GM12878 (cell line): Measurements from ENCODE around the gene C1orf87. TPM values are rescaled to one million over a fixed set of nuclear protein-coding genes. Genes with fewer than 3 reads are reported as not detected.

Experiments used
- ATAC-seq: fragments of 200-7000 bp; cut with Tn5 transposase; 3 replicates; pipeline ENCODE4 v1.9.1; 2020; ENCODE audit warnings: mild to moderate bottlenecking, moderate library complexity
- BruUV-seq: library from RNA; stranded (reverse); fragments of 400-500 nt; replicated peaks from 2 replicates; lab custom pipeline; 2021; lab: Mats Ljungman, UMichigan
- CTCF ChIA-PET: fragments of 300-600 bp; sonication (Branson Sonifier 250); formaldehyde crosslinking; extraction: SDS; loops from one replicate; lab custom pipeline; 2021; ENCODE audit warnings: inconsistent platforms; lab: Yijun Ruan, JAX
- POLR2A ChIA-PET: fragments of 350-600 bp; formaldehyde crosslinking; extraction: SDS; loops from one replicate; lab custom pipeline; 2021; ENCODE audit warnings: inconsistent platforms; lab: Charles Lee
- RAD21 ChIA-PET: fragments of 300-600 bp; sonication (Branson Sonifier 250); formaldehyde crosslinking; loops from one replicate; lab custom pipeline; 2023; ENCODE audit warnings: antibody characterized with exemption; ENCODE audit not compliant: unreplicated experiment; lab: Charles Lee
- SMC1A ChIA-PET: fragments of 300-600 bp; sonication (Branson Sonifier 250); formaldehyde crosslinking; loops from one replicate; lab custom pipeline; 2023; ENCODE audit not compliant: unreplicated experiment, uncharacterized antibody; lab: Charles Lee
- DNase-seq: peaks from one replicate; pipeline ENCODE4 v3.0.0-alpha.2; 2011; ENCODE audit warnings: low read depth, low spot score
- FAIRE-seq: peaks from 3 replicates; lab custom pipeline; 2011; peaks lifted over from hg19 to GRCh38; lab: Jason Lieb, UNC
- H2AFZ ChIP-seq: 2 replicates; pipeline ENCODE4 v1.6.0; 2011; ENCODE audit warnings: low read depth, low read length, control low read depth; ENCODE audit not compliant: control insufficient read depth
- H3K27ac ChIP-seq: 2 replicates; pipeline ENCODE4 v1.5.1; 2011; ENCODE audit warnings: control low read depth; ENCODE audit not compliant: control insufficient read depth, insufficient read depth
- H3K27me3 ChIP-seq, 2 experiments: replicated peaks in 1 of 2; 2 replicates each; pipeline versions ENCODE4 v1.6.0 to v1.6.1; 2011; ENCODE audit warnings: low read length in 1 of 2; ENCODE audit not compliant: control insufficient read depth in 2 of 2, insufficient read depth in 2 of 2
- H3K36me3 ChIP-seq, 2 experiments: 2 replicates each; pipeline ENCODE4 v1.5.1; 2011; ENCODE audit warnings: low read length in 1 of 2; ENCODE audit not compliant: control insufficient read depth in 2 of 2, insufficient read depth in 2 of 2
- H3K4me1 ChIP-seq: 2 replicates; pipeline ENCODE4 v1.6.1; 2011; ENCODE audit warnings: mild to moderate bottlenecking, low read length, moderate library complexity, mixed read lengths; ENCODE audit not compliant: control insufficient read depth, insufficient read depth
- H3K4me2 ChIP-seq: 2 replicates; pipeline ENCODE4 v1.6.0; 2011; ENCODE audit warnings: control low read depth; ENCODE audit not compliant: control insufficient read depth, insufficient read depth
- H3K4me3 ChIP-seq: fragments of 200-600 bp; sonication (generic); 2 replicates; pipeline ENCODE4 v1.5.1; 2016
- H3K79me2 ChIP-seq: 2 replicates; pipeline ENCODE4 v1.6.0; 2011; ENCODE audit warnings: low read length; ENCODE audit not compliant: control insufficient read depth, insufficient read depth
- H3K9ac ChIP-seq: 2 replicates; pipeline ENCODE4 v1.8.0; 2011; ENCODE audit warnings: low read length, control low read depth, mixed read lengths; ENCODE audit not compliant: control insufficient read depth, insufficient read depth
- H3K9me3 ChIP-seq: replicated peaks from 3 replicates; pipeline ENCODE4 v1.5.1; 2011; ENCODE audit warnings: mild to moderate bottlenecking, low read length; ENCODE audit not compliant: control insufficient read depth, insufficient read depth
- H4K20me1 ChIP-seq: 2 replicates; pipeline ENCODE4 v1.6.0; 2011; ENCODE audit not compliant: control insufficient read depth, insufficient read depth
- EZH2 ChIP-seq: IDR thresholded peaks from 2 replicates; pipeline ENCODE4 v1.6.1; 2012; ENCODE audit warnings: low read depth, mild to moderate bottlenecking, control low read depth, inconsistent platforms, low read length, borderline replicate concordance; ENCODE audit not compliant: control insufficient read depth
- HDAC2 ChIP-seq: fragments of 200-600 bp; sonication (generic); IDR thresholded peaks from 2 replicates; pipeline ENCODE4 v1.6.1; 2017
- HDGF ChIP-seq: fragments of 450-650 bp; IDR thresholded peaks from 2 replicates; pipeline ENCODE4 v1.6.1; 2016; ENCODE audit warnings: antibody characterized with exemption
- IKZF1 ChIP-seq: fragments of 450-650 bp; conservative IDR thresholded peaks from 2 replicates; pipeline ENCODE4 v1.6.1; 2017; ENCODE audit warnings: antibody characterized with exemption, mild to moderate bottlenecking
- POLR2AphosphoS2 ChIP-seq: IDR thresholded peaks from 2 replicates; pipeline ENCODE4 v1.6.1; 2011; ENCODE audit warnings: low read depth, mild to moderate bottlenecking, low read length, improper control_type of control experiment, moderate library complexity
- POU2F2 ChIP-seq: IDR thresholded peaks from 3 replicates; pipeline ENCODE4 v1.6.1; 2011; ENCODE audit warnings: low read depth, mild to moderate bottlenecking, low read length, borderline replicate concordance
- RAD21 ChIP-seq: IDR thresholded peaks from 2 replicates; pipeline ENCODE4 v1.6.1; 2011; ENCODE audit warnings: mild to moderate bottlenecking, low read depth, low read length, moderate library complexity; ENCODE audit not compliant: insufficient read depth
- RB1 ChIP-seq: fragments of 450-650 bp; formaldehyde crosslinking; IDR thresholded peaks from 2 replicates; pipeline ENCODE4 v1.6.1; 2017; ENCODE audit warnings: mild to moderate bottlenecking, borderline replicate concordance
- SP1 ChIP-seq: IDR thresholded peaks from one replicate; pipeline ENCODE4 v1.6.1; 2011; ENCODE audit warnings: low read depth, low read length
- SREBF1 ChIP-seq: IDR thresholded peaks from 2 replicates; pipeline ENCODE4 v1.6.1; 2012; ENCODE audit warnings: mild to moderate bottlenecking, low read length
- WRNIP1 ChIP-seq: IDR thresholded peaks from 2 replicates; pipeline ENCODE4 v1.6.1; 2011; ENCODE audit warnings: low read depth, low read length, improper control_type of control experiment, borderline replicate concordance
- YY1 ChIP-seq: IDR thresholded peaks from 2 replicates; pipeline ENCODE4 v1.6.1; 2011; ENCODE audit warnings: low read depth, mild to moderate bottlenecking, low read length
- WGBS: methylation state at CpG from one replicate; pipeline ENCODE4 v1.1.6; 2016; ENCODE audit warnings: low lambda C conversion rate; ENCODE audit not compliant: insufficient replicate concordance, insufficient coverage; ENCODE audit errors: missing lambda C conversion rate; 5-methylcytosine and 5-hydroxymethylcytosine counted together
- in situ Hi-C: fragments of 300-500 bp; cut with MboI; formaldehyde crosslinking; loops from 9 replicates; pipeline ENCODE4 v1.14.3; 2018; ENCODE audit warnings: mixed read lengths
- intact Hi-C: fragments of 100-400 bp; cut with micrococcal nuclease; formaldehyde crosslinking; loops from one replicate; pipeline ENCODE4 v1.14.2; 2022; ENCODE audit not compliant: unreplicated experiment
- polyA plus RNA-seq, 11 experiments: library from polyadenylated mRNA; depleted of rRNA in 4 of 11; unstranded in 6 of 11; stranded (reverse) in 5 of 11; fragments of >200 nt; fragmentation: Nextera tagmentation in 4 of 11; fragmentation: Illumina TruSeq in 1 of 11; extraction: Ambion mirVana in 4 of 11; extraction: Trizol in 1 of 11; gene quantifications; 1 replicate in 1 of 11; 2 replicates in 10 of 11; pipeline versions ENCODE4 v1.2.1 to v1.2.3, GENCODE V29; 2011 to 2016; ENCODE audit warnings: inconsistent platforms in 2 of 11, missing spikeins in 2 of 11, low read depth in 1 of 11
- total RNA-seq, 4 experiments: library from RNA; depleted of rRNA in 3 of 4; stranded (reverse); fragments of >200 nt in 3 of 4; fragmentation: Illumina TruSeq in 1 of 4; extraction: Trizol in 1 of 4; gene quantifications; 2 replicates each; pipeline versions ENCODE4 v1.2.1 to v1.2.3, GENCODE V29; 2013 to 2021
- TF ChIP-seq, protein P1 (sequence below): fragments of 450-650 bp; IDR thresholded peaks from 2 replicates; pipeline ENCODE4 v1.6.1; 2017; ENCODE audit warnings: antibody characterized with exemption, mild to moderate bottlenecking, moderate library complexity
- TF ChIP-seq, protein P2 (sequence below): fragments of 150-350 bp; IDR thresholded peaks from 2 replicates; pipeline ENCODE4 v1.6.1; 2016; ENCODE audit warnings: low read depth, low read length
- TF ChIP-seq, protein P3 (sequence below): fragments of 450-650 bp; IDR thresholded peaks from 2 replicates; pipeline ENCODE4 v1.6.1; 2014; ENCODE audit warnings: mild to moderate bottlenecking

Gene C1orf87
- total and polyA plus RNA-seq, 10 of the 15 experiments (the other 5 are each of a cell fraction or from before 2014, with no cell fraction given) = not detected

DNA sequence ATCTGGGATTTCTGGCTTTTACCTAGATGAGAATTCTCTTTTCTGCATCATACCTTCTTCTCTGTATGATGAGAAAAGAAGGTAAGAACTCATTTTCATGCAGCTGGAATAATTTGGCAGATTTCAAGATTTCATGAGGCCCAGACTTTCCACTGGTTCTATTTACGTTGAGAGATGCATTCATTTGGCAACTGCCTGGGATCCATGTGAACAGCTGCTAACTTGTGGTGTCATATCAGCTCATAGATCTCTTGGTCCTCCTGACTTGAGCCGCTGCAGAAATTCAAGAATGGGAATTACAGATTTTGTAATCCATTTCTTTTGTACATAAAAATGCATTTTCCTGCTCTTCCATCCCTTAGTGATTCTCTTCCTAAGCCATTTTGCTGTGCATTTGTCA, 17.1 kb upstream of the C1orf87 start:
- FAIRE-seq = no peak
- Histone ChIP-seq H3K9me3 (no peaks in the 10 kb centered on the region), H3K4me1 (no peaks in the 10 kb centered on the region), H3K27ac (no peak overlapping the region), H3K36me3 (no peaks in the 10 kb centered on the region), H3K9ac (no peak overlapping the region), H3K27me3 (no peaks in the 10 kb centered on the region), H4K20me1 (no peaks in the 10 kb centered on the region), H2AFZ (no peak overlapping the region), H3K79me2 (no peaks in the 10 kb centered on the region), H3K4me3 (no peak overlapping the region), H3K4me2 (no peak overlapping the region)
- TF ChIP-seq RAD21 = no peak
- no peak for TF ChIP-seq HDAC2
- TF ChIP-seq YY1 = no peak
- TF ChIP-seq, protein P1, sequence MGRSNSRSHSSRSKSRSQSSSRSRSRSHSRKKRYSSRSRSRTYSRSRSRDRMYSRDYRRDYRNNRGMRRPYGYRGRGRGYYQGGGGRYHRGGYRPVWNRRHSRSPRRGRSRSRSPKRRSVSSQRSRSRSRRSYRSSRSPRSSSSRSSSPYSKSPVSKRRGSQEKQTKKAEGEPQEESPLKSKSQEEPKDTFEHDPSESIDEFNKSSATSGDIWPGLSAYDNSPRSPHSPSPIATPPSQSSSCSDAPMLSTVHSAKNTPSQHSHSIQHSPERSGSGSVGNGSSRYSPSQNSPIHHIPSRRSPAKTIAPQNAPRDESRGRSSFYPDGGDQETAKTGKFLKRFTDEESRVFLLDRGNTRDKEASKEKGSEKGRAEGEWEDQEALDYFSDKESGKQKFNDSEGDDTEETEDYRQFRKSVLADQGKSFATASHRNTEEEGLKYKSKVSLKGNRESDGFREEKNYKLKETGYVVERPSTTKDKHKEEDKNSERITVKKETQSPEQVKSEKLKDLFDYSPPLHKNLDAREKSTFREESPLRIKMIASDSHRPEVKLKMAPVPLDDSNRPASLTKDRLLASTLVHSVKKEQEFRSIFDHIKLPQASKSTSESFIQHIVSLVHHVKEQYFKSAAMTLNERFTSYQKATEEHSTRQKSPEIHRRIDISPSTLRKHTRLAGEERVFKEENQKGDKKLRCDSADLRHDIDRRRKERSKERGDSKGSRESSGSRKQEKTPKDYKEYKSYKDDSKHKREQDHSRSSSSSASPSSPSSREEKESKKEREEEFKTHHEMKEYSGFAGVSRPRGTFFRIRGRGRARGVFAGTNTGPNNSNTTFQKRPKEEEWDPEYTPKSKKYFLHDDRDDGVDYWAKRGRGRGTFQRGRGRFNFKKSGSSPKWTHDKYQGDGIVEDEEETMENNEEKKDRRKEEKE = no peak
- no peak for TF ChIP-seq HDGF
- no peak for TF ChIP-seq POLR2AphosphoS2
- no peak for TF ChIP-seq EZH2
- TF ChIP-seq SP1 = no peak
- no peak for TF ChIP-seq IKZF1
- TF ChIP-seq, protein P2, sequence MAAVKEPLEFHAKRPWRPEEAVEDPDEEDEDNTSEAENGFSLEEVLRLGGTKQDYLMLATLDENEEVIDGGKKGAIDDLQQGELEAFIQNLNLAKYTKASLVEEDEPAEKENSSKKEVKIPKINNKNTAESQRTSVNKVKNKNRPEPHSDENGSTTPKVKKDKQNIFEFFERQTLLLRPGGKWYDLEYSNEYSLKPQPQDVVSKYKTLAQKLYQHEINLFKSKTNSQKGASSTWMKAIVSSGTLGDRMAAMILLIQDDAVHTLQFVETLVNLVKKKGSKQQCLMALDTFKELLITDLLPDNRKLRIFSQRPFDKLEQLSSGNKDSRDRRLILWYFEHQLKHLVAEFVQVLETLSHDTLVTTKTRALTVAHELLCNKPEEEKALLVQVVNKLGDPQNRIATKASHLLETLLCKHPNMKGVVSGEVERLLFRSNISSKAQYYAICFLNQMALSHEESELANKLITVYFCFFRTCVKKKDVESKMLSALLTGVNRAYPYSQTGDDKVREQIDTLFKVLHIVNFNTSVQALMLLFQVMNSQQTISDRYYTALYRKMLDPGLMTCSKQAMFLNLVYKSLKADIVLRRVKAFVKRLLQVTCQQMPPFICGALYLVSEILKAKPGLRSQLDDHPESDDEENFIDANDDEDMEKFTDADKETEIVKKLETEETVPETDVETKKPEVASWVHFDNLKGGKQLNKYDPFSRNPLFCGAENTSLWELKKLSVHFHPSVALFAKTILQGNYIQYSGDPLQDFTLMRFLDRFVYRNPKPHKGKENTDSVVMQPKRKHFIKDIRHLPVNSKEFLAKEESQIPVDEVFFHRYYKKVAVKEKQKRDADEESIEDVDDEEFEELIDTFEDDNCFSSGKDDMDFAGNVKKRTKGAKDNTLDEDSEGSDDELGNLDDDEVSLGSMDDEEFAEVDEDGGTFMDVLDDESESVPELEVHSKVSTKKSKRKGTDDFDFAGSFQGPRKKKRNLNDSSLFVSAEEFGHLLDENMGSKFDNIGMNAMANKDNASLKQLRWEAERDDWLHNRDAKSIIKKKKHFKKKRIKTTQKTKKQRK = no peak
- no peak for TF ChIP-seq SREBF1
- TF ChIP-seq, protein P3, sequence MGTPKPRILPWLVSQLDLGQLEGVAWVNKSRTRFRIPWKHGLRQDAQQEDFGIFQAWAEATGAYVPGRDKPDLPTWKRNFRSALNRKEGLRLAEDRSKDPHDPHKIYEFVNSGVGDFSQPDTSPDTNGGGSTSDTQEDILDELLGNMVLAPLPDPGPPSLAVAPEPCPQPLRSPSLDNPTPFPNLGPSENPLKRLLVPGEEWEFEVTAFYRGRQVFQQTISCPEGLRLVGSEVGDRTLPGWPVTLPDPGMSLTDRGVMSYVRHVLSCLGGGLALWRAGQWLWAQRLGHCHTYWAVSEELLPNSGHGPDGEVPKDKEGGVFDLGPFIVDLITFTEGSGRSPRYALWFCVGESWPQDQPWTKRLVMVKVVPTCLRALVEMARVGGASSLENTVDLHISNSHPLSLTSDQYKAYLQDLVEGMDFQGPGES = no peak
- TF ChIP-seq RB1 = no peak
- no peak for TF ChIP-seq POU2F2
- no peak for TF ChIP-seq WRNIP1
- no peak for DNase-seq
- ATAC-seq = no peak
- SMC1A ChIA-PET = no interaction called here
- POLR2A ChIA-PET = no interaction called here
- CTCF ChIA-PET = no interaction called here
- in situ Hi-C loops (no loop called here), intact Hi-C loops (no loop called here)
- BruUV-seq = no TSS peak
- 0% methylated on average over 2 of the region's 2 CpGs for WGBS
- RAD21 ChIA-PET = no interaction called here
